ENCODE data around the gene LBHD2. TPM values are rescaled to one million over a fixed set of nuclear protein-coding genes. Genes with fewer than 3 reads are reported as not detected.

The LBHD2 gene
- total and polyA plus RNA-seq, 10 of the 15 experiments (the other 5 are each of a cell fraction or from before 2014, with no cell fraction given) = not detected

DNA sequence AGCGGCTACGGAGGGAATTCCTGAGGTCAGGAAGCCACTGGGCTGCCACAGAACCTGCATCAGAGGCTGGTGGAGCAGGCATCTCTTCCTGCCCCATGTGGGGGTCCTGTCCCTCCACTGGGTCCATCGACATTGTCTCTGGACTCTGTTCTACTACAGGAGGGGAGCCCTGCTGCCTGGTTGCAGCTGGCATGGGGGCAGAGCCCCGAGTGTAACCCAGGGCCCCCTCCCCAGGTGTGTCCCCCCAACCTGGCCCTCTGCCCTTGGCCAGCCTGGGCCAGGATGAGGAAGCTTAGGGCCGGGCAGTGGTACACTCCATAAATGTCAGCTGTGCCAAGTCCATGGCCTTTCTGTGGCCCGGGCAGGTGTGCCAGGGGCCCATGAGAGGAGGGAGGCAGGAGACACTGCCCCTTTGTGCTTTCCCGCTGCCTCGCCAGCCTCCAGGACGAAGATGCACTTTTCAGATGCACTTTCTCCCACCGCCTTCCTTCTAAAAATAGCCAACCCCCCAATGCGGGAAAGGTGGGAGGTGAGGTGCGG, 6.5 kb downstream of the LBHD2 start (continued):
- TF ChIP-seq, protein P1, sequence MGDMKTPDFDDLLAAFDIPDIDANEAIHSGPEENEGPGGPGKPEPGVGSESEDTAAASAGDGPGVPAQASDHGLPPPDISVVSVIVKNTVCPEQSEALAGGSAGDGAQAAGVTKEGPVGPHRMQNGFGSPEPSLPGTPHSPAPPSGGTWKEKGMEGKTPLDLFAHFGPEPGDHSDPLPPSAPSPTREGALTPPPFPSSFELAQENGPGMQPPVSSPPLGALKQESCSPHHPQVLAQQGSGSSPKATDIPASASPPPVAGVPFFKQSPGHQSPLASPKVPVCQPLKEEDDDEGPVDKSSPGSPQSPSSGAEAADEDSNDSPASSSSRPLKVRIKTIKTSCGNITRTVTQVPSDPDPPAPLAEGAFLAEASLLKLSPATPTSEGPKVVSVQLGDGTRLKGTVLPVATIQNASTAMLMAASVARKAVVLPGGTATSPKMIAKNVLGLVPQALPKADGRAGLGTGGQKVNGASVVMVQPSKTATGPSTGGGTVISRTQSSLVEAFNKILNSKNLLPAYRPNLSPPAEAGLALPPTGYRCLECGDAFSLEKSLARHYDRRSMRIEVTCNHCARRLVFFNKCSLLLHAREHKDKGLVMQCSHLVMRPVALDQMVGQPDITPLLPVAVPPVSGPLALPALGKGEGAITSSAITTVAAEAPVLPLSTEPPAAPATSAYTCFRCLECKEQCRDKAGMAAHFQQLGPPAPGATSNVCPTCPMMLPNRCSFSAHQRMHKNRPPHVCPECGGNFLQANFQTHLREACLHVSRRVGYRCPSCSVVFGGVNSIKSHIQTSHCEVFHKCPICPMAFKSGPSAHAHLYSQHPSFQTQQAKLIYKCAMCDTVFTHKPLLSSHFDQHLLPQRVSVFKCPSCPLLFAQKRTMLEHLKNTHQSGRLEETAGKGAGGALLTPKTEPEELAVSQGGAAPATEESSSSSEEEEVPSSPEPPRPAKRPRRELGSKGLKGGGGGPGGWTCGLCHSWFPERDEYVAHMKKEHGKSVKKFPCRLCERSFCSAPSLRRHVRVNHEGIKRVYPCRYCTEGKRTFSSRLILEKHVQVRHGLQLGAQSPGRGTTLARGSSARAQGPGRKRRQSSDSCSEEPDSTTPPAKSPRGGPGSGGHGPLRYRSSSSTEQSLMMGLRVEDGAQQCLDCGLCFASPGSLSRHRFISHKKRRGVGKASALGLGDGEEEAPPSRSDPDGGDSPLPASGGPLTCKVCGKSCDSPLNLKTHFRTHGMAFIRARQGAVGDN (IDR thresholded peaks at IDR 0.05) = no peak
- no peak for TF ChIP-seq SP1 (IDR thresholded peaks at IDR 0.05; ENCODE audit: low read depth, low read length)
- TF ChIP-seq, protein P2, sequence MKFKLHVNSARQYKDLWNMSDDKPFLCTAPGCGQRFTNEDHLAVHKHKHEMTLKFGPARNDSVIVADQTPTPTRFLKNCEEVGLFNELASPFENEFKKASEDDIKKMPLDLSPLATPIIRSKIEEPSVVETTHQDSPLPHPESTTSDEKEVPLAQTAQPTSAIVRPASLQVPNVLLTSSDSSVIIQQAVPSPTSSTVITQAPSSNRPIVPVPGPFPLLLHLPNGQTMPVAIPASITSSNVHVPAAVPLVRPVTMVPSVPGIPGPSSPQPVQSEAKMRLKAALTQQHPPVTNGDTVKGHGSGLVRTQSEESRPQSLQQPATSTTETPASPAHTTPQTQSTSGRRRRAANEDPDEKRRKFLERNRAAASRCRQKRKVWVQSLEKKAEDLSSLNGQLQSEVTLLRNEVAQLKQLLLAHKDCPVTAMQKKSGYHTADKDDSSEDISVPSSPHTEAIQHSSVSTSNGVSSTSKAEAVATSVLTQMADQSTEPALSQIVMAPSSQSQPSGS (IDR thresholded peaks at IDR 0.05; ENCODE audit: low read length) = no peak
- TF ChIP-seq ZSCAN29 (IDR thresholded peaks at IDR 0.05) = no peak
- TF ChIP-seq ZNF274 (IDR thresholded peaks at IDR 0.05; ENCODE audit: insufficient read depth, insufficient read length) = no peak
- TF ChIP-seq NFYB (IDR thresholded peaks at IDR 0.05; ENCODE audit: insufficient read depth, low read depth, low read length) = no peak
